ENCODE results near the gene LRG1.

Gene LRG1

DNA sequence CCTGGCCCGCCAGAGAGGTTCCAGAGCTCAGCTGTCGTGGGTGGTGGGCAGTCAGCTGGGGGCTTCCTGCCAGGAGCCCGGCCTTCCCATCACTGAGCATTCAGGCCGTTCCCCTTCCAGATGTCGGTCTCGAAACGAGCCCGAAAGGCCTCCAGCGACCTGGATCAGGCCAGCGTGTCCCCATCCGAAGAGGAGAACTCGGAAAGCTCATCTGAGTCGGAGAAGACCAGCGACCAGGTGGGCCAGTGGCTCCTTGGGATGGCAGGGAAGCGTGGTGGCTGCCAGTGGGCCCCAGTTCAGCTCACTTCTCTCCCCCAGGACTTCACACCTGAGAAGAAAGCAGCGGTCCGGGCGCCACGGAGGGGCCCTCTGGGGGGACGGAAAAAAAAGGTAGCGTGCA is 48.4 kb downstream of the LRG1 start:
- no peak for DNase-seq

DNA sequence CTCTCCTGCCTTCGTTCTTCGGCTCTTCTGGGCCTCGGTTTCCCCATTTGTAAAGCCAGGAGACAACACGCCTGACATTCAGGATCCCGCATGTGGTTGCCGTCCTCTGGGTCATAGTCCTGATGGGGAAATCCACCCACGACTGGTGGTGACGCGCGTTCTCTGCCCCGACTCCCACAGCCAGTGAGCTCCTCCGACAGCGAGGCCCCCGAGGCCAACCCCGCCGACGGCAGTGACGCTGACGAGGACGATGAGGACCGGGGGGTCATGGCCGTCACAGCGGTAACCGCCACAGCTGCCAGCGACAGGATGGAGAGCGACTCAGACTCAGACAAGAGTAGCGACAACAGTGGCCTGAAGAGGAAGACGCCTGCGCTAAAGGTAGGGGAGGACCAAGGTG is 51.3 kb downstream of the LRG1 start:
- DNase-seq, result no peak

DNA sequence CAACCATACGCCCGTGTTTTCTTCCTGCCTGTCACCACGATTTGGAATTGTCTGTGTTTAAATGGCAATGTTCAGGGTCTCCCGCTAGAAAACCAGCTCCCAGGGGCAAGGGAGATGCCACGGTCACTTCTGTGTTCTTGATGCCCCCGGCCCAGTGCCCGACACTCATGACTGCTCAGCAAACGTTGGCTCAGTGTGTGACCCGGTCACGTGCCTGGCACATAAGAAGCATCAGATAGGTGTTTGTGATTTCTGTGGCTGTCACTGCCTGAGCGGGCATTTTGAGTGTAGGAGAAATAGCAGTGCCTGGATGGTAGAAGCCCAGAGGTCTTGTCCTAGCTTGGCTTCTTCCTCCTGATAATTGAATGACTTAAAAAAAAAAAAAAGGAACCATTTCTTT is 52.3 kb downstream of the LRG1 start:
- no peak for DNase-seq

Data from SHP77 (cell line).